Stimulated activated CD4-positive, alpha-beta T cell treated with anti-CD3 and anti-CD28 coated beads, Interleukin-4, amount 100 ng/mL, for 48 hours (primary cell): ENCODE results near the gene PLEKHS1.

Source experiments
- DNase-seq, 2 donors: peaks; one replicate each; pipeline ENCODE4 v3.0.0-alpha.2; 2020; ENCODE audit warnings: low read depth in 2 of 2

Gene PLEKHS1

GRCh38 chr10:113751181-113751732 lies at the start of gene PLEKHS1:
TSS of gene PLEKHS1 (plus strand) at chr10:113751682. CDS start at chr10:113755278, 3,596 bp downstream.
- no peak for DNase-seq

- no peak for DNase-seq
Measured at GRCh38 chr10:113704637-113705343, 46.7 kb upstream of the PLEKHS1 start.

- DNase-seq = no peak
Measured at GRCh38 chr10:113705344-113705652, 46.2 kb upstream of the PLEKHS1 start.

- no peak for DNase-seq
Measured at GRCh38 chr10:113706623-113707022, 44.9 kb upstream of the PLEKHS1 start.

GRCh38 chr10:113708640-113709039 lies 42.8 kb upstream of the PLEKHS1 start:
- DNase-seq = no peak

GRCh38 chr10:113709221-113709838 lies 42.2 kb upstream of the PLEKHS1 start:
- no peak for DNase-seq

- no peak for DNase-seq
Measured at GRCh38 chr10:113711142-113711541, 40.3 kb upstream of the PLEKHS1 start.

GRCh38 chr10:113712024-113712423 lies 39.5 kb upstream of the PLEKHS1 start:
- no peak for DNase-seq

GRCh38 chr10:113712755-113713639 lies 38.5 kb upstream of the PLEKHS1 start:
- no peak for DNase-seq

GRCh38 chr10:113713640-113713982 lies 37.9 kb upstream of the PLEKHS1 start:
- DNase-seq = no peak

GRCh38 chr10:113716109-113716910 lies 35.2 kb upstream of the PLEKHS1 start:
- no peak for DNase-seq

GRCh38 chr10:113718969-113719822 lies 32.3 kb upstream of the PLEKHS1 start:
- DNase-seq = no peak

- no peak for DNase-seq
Measured at GRCh38 chr10:113720386-113720785, 31.1 kb upstream of the PLEKHS1 start.

- DNase-seq = no peak
Measured at GRCh38 chr10:113732160-113732881, 19.2 kb upstream of the PLEKHS1 start.

- no peak for DNase-seq
Measured at GRCh38 chr10:113732966-113733365, 18.5 kb upstream of the PLEKHS1 start.

GRCh38 chr10:113733635-113734034 lies 17.8 kb upstream of the PLEKHS1 start:
- DNase-seq = no peak

GRCh38 chr10:113735913-113736312 lies 15.6 kb upstream of the PLEKHS1 start:
- no peak for DNase-seq

GRCh38 chr10:113736576-113736975 lies 14.9 kb upstream of the PLEKHS1 start:
- DNase-seq = no peak

- DNase-seq = no peak
Measured at GRCh38 chr10:113739031-113739430, 12.5 kb upstream of the PLEKHS1 start.

GRCh38 chr10:113739577-113739976 lies 11.9 kb upstream of the PLEKHS1 start:
- no peak for DNase-seq
